ENCODE results near the gene KRTAP6-3.

The KRTAP6-3 gene

DNA sequence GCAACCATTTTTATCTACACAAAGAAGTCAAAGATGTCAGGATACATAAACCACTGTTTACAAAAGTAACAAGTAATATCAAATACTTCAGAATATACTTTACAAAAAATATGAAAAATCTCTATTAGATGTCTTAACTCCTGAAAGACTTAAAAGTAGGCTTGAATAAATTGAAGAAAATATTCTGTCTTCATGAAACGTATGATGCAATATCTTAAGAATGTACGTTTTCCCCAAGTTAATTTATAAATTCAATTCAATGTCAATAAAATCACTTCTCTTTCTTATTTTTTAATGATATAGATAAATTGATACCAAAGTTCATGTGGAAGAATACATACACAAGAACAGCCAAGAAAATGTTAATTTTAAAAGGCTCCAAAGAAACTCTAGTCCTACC, 37.1 kb upstream of the KRTAP6-3 start:
- ATAC-seq = no peak
- TF ChIP-seq BACH2 (CRISPR knock-in tag; IDR thresholded peaks at IDR 0.05; ENCODE audit: borderline replicate concordance) (no peak), ESRRG (CRISPR knock-in tag; IDR thresholded peaks at IDR 0.05) (no peak), PATZ1 (CRISPR knock-in tag; IDR thresholded peaks at IDR 0.05; ENCODE audit: borderline replicate concordance) (no peak), GLIS3 (CRISPR knock-in tag; IDR thresholded peaks at IDR 0.05) (no peak), ZNF70 (CRISPR knock-in tag; IDR thresholded peaks at IDR 0.05) (no peak), OSR1 (CRISPR knock-in tag; IDR thresholded peaks at IDR 0.05) (no peak), CSDC2 (CRISPR knock-in tag; IDR thresholded peaks at IDR 0.05) (no peak), TCF4 (CRISPR knock-in tag; IDR thresholded peaks at IDR 0.05; ENCODE audit: borderline replicate concordance) (no peak), ZC3H10 (CRISPR knock-in tag; IDR thresholded peaks at IDR 0.05) (no peak), ZNF565 (CRISPR knock-in tag; conservative IDR thresholded peaks at IDR 0.05; ENCODE audit: low read depth) (no peak)
- TF ChIP-seq, protein P1, sequence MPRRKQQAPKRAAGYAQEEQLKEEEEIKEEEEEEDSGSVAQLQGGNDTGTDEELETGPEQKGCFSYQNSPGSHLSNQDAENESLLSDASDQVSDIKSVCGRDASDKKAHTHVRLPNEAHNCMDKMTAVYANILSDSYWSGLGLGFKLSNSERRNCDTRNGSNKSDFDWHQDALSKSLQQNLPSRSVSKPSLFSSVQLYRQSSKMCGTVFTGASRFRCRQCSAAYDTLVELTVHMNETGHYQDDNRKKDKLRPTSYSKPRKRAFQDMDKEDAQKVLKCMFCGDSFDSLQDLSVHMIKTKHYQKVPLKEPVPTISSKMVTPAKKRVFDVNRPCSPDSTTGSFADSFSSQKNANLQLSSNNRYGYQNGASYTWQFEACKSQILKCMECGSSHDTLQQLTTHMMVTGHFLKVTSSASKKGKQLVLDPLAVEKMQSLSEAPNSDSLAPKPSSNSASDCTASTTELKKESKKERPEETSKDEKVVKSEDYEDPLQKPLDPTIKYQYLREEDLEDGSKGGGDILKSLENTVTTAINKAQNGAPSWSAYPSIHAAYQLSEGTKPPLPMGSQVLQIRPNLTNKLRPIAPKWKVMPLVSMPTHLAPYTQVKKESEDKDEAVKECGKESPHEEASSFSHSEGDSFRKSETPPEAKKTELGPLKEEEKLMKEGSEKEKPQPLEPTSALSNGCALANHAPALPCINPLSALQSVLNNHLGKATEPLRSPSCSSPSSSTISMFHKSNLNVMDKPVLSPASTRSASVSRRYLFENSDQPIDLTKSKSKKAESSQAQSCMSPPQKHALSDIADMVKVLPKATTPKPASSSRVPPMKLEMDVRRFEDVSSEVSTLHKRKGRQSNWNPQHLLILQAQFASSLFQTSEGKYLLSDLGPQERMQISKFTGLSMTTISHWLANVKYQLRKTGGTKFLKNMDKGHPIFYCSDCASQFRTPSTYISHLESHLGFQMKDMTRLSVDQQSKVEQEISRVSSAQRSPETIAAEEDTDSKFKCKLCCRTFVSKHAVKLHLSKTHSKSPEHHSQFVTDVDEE (CRISPR knock-in tag; IDR thresholded peaks at IDR 0.05) = no peak

- TF ChIP-seq RARB (CRISPR knock-in tag; IDR thresholded peaks at IDR 0.05) = no peak
- no peak for TF ChIP-seq BACH2 (CRISPR knock-in tag; IDR thresholded peaks at IDR 0.05; ENCODE audit: borderline replicate concordance)
- no peak for TF ChIP-seq SNAI2 (CRISPR knock-in tag; IDR thresholded peaks at IDR 0.05)
- TF ChIP-seq CREB5 (CRISPR knock-in tag; IDR thresholded peaks at IDR 0.05; ENCODE audit: low read depth) = no peak
- no peak for TF ChIP-seq GLIS3 (CRISPR knock-in tag; IDR thresholded peaks at IDR 0.05)
- TF ChIP-seq CSRNP3 (CRISPR knock-in tag; IDR thresholded peaks at IDR 0.05) = no peak
- TF ChIP-seq ESRRG (CRISPR knock-in tag; IDR thresholded peaks at IDR 0.05) = no peak
- TF ChIP-seq, protein P1 (CRISPR knock-in tag; IDR thresholded peaks at IDR 0.05) = no peak
- TF ChIP-seq TCF4 (CRISPR knock-in tag; IDR thresholded peaks at IDR 0.05; ENCODE audit: borderline replicate concordance) = no peak
- no peak for TF ChIP-seq ZC3H10 (CRISPR knock-in tag; IDR thresholded peaks at IDR 0.05)
- TF ChIP-seq ARNTL (CRISPR knock-in tag; IDR thresholded peaks at IDR 0.05; ENCODE audit: borderline replicate concordance, low read depth) = no peak
- no peak for TF ChIP-seq TOX (CRISPR knock-in tag; IDR thresholded peaks at IDR 0.05; ENCODE audit: borderline replicate concordance)
- no peak for ATAC-seq
These were observed 30.9 kb upstream of the KRTAP6-3 start, which contains the start of gene KRTAP19-7 for GRCh38 chr21:30561264-30561895. TSS of gene KRTAP19-7 (minus strand) at chr21:30561314. CDS start at chr21:30561289, 25 bp downstream.

DNA sequence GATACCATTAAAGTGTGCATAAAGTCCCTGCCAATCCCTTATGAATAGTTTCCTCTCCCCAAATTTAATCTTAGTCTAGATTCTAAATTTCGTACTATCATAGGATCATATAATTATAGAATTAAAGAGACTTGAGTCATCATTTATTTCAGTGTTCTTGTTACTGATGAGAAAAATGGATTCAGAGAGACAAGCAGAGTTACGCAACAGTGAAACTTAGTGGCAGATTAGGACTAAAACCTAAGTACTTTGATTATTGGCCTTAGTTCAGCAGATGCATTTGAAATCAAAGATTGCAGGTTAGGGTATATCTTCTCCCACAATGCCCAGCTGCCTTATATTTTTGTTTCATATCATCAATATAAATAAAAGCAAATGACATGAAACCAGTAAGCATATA, 30.3 kb upstream of the KRTAP6-3 start:
- TF ChIP-seq SNAI2 (CRISPR knock-in tag; IDR thresholded peaks at IDR 0.05) (no peak), ZNF70 (CRISPR knock-in tag; IDR thresholded peaks at IDR 0.05) (no peak)
- no peak for ATAC-seq
